CD4-positive, alpha-beta T cell treated with Interferon gamma for 1 hour (primary cell): ENCODE data around the gene YEATS2.

Source experiments
- DNase-seq: peaks from one replicate; pipeline ENCODE4 v3.0.0-alpha.2; 2020

Gene YEATS2

GRCh38 chr3:183815951-183816475 lies 118.4 kb downstream of the YEATS2 start:
- no peak for DNase-seq

DNA sequence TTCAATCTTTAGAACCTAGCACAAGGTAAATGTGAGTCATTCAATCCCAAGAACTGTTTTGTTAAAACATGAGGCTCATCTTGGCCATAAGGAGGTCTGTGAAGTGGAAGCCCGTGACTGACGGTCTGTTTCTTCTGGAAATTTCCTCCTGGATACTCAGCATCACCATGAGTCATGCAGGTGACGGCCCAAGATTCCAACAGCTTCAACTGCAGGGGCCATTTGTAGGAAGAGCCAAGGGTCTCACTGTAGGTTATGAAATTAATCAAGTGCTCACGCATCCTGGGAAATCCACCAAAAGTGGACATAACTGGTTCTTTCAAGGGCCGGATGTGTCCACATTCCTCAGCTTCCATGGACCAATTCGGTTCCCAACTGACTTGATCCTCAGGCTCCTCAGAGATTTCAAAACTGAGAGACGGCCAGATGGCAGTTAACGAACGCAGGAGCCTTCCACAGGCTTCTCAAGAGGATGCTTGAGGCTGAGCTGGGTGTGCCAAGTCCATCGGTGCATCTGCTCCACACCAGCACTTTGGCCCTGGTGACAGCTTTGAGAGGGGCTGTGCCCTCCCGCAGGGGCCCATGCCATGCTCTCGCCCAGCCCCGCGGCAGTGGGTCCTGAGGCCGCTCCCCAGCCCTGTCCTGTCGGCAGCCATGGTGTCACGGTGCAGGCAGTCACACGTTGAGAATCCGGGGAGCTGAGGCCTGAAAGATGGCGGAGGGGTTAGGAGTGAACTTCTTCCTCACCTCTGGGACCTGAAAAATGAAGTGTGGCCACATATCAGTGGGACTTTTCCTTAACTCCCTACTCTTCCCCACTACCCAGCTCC lies 119.3 kb downstream of the YEATS2 start:
- no peak for DNase-seq

GRCh38 chr3:183817639-183818038 lies 120.0 kb downstream of the YEATS2 start:
- DNase-seq: no peak

DNA sequence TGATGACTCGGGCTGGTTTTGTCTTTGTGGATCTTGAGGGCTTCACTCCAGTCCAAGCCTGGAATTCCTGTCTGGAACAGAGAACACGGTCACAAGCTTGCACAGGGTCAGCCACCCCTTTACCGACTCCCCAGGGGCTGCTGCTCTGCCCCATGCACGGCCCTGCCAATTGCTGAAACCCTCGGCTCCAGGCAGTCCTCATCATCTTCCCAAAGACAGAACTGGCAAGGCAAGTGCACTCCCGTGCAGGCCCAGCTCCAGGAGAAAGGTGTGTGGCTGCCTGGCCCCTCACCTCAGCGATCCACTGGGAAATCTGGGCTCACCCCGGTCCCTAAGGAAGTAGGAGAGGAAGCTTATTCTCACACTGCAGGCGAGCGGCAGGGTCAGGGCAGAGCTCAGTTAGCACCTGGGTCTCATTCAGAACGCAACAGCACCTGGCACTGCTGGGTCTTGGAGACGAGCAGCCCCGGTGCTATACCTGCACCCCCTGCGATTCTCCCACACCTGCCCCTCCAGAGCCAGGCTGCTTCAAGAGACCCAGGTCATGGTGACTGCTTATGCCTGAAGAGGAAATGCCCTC lies 120.5 kb downstream of the YEATS2 start:
- no peak for DNase-seq

GRCh38 chr3:183818706-183819624 lies 121.4 kb downstream of the YEATS2 start:
- DNase-seq: no peak

- no peak for DNase-seq
Measured at GRCh38 chr3:183819831-183820230, 122.2 kb downstream of the YEATS2 start.

- no peak for DNase-seq
Measured at GRCh38 chr3:183822631-183823030, 125.0 kb downstream of the YEATS2 start.

DNA sequence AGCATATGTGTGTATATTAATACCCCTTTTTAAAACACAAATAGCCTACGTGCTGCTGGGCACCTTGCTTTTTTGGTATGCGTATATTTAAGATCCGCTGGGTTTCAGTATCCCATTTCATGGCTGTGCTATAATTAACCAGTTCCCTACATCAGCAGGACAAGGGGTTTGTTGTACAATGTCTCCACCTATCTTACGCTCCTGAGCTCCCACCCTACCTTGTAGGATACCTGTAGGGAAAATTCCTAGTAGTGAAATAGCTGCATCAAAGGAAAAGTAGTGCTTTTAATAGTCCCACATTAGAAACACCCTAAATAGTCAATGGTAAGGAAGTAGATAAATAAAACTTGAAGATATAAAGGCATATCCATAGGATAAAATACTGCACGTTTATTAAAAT lies 126.4 kb downstream of the YEATS2 start:
- no peak for DNase-seq

GRCh38 chr3:183824761-183825455 lies 127.3 kb downstream of the YEATS2 start:
- DNase-seq: no peak

DNA sequence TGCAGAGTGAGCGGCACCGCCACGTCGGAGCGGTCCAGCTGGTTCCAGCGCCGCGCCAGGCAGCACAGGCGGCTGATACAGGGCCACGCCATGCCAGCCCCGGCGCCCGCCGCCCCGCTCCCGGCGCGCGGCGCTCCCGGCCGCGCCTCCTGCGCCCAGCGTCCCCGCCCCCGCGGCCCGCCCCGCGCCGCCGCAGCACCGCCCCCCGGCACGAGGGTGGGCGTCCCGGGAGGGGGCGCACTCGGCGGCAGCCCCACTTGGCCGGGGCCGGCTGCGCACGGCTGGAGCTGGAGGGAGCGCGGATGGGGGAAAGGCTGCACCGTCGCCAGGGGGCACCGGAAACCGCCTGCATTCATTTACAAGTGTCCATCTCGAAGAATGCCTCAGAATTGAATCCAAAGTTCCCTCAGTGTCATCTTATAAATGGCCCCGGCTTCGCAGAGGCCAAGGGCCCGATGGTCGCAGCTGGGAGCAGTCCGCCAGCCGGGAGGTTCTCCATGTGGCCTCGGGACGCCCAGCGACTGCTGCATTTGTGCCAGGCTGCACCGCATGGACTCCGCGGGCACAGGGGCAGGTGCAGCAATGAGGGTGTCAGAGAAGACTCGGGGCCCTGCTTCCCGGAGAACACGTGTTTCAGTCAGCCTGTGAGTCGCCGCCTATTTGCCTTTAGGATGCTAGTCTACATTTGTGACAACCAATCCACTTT lies 128.0 kb downstream of the YEATS2 start, which contains the start of gene MAP6D1:
Gene MAP6D1 (minus strand): TSS at position 122 of the 706 bp plus-strand sequence. CDS start 30 bp downstream, at position 92.
- peak; percentile 33 for DNase-seq

DNA sequence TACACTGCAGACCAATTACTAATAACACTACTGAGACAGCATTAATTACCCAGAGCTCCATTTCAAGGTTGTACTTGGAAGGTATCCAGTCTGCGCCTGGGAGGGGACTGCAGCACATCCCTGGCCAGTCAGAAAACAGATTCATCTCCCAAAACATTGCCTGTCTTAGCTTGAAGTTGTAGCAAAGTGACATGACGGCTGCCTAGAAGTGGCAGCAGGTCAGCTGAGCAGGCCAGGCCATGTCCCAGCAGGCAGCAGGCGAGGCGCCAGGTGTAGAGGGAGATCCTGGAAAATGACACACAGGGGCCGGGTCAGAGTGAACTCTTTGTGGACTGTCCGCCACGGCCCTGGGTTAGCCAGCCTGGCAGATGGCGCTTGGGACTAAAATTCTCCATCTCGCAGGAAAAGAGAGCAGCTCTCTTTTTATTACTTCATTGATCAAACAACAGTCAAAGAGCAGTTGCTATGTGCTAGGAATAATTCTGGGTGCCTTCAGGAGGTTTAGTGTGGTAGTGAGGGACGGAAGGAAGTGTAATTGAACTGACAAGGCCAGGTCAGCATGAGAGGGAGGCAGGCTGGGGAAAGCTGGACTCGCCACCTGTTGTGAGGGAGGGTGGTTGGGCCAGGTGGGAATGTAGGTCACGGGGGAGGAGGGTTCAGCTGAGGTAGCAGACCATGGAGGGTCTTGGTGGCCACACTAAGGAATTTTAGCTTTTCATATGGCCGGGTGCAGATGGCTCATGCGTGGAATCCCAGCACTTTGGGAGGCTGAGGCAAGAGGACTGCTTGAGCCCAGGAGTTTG lies 129.1 kb downstream of the YEATS2 start:
- DNase-seq: no peak

DNA sequence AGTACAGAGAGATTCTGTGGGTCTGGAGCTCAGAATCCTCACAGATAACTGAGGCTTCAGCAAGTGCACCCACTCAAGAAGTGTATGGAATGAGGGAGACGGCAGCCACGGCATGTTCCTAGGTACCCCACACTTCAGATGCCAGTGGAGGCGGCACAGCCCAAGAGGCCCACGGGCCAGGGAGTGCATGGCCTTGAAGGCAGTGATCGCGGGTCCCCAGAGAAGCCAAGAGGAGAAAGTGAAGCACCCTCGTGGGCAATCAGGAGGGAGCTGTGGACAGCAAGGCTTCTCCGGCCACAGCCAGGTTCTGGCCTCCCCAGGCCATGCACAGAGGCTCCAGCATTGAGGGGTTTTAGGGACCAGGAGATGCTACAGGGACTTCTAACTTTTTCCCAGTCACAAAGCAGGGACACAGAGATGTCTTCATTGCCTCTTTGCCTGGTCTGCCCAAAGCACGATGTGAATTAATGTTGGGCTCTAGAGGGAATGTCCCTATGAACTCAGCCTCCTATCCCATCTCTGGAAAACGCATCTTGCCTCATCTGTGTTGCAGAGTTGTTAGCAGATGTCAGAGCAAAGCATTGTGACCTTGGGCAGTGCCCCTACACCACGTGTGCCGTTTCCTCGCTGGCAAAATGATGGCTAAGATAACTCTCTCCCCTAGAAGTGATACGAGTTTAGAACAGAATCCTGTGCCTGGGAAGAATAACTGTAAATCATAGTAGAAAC lies 130.4 kb downstream of the YEATS2 start:
- DNase-seq: no peak

GRCh38 chr3:183828538-183828870 lies 130.9 kb downstream of the YEATS2 start:
- DNase-seq: no peak

DNA sequence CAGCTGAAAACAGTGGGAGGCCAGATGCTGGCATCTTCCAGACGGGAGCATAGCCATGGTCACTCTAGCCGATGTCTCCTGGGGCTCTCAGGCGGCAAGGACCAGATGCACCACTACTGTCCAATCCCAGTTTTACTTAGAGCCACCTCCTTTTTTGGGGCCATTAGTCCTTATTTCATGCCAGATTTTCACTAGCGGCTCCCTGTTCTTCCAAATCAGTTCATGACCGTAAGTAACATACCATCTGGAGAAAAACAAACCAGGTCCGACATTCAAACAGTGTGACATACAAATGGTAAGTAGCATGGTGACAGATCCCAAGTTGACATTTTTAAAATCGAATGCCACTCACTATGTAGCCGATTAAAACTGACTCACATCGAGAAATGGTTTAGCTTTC lies 131.9 kb downstream of the YEATS2 start:
- DNase-seq: no peak

DNA sequence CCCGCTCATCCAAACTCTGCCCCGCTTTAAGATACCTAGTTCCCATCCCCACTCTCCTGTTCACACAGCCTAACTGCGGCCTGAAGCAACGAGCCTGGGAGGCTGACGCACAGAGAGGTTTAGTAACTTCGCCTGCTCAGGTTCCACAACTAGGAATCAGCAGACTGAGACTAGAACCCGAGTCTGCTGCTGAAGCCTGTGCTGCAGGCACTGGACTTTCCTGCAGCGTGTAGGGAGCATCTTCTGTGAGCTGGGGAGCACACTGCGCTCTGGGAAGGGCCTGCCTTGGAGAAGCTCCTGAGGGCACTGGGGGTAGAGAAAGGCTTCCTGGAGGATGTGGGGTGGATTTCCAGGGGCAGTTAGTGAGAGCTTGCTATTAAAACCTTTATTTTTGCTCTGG lies 132.6 kb downstream of the YEATS2 start:
- no peak for DNase-seq

- no peak for DNase-seq
Measured at GRCh38 chr3:183833516-183833915, 135.9 kb downstream of the YEATS2 start.

DNA sequence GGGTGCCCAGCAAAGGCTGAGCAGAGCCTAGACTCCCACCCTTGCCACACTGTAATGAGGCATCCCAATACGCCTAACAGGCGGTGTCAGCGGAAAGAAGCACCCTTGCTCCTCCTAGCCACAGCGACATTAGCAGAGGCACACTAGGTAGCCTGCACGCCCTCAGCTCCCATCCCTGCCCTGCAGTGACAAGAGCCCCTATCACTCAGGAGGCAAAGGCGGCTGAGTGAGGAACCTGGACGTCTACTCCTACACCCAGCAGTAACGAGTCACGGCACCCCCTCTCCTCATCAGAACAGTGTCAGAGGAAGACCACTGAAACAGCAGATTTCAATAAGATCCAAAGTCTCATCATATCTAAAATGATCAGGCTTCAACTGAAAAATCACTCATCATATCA lies 139.8 kb downstream of the YEATS2 start:
- no peak for DNase-seq

DNA sequence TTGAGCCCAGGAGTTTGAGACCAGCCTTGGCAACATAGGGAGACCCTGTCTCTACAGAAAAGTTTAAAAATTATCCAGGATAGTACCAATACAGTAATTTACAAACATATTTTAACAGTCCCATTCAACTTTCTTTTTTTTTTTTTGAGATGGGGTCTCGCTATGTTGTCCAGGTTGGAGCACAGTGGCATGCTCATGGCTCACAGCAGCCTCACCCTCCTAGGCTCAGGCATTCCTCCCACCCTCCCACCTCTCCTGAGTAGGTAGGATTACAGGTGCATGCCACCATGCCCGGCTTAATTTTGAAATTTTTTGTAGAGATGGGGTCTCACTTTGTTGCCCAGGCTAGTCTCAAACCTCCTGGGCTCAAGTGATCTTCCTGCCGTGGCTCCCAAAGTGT lies 140.3 kb downstream of the YEATS2 start:
- no peak for DNase-seq

DNA sequence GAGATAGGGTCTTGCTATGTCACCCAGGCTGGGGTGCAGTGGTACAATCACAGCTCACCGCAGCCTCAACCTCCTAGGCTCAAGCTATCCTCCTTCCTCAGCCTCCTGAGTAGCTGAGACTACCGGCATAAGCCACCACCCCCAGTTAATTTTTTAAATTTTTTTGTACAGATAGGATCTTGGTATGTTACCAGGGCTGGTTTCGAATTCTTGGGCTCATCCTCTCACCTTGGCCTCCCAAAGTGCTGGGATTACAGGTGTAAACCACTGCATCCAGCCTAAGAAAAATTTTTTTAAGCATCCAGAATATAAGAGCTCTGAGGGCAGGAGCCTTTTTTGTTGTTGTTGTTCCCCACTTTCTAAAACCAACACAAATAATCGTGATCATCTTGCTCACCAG lies 142.2 kb downstream of the YEATS2 start:
- DNase-seq: no peak

GRCh38 chr3:183844606-183845005 lies 147.0 kb downstream of the YEATS2 start:
- no peak for DNase-seq
